GM12891 (cell line): ENCODE data around the gene GNPTG.

ENCODE experiments used
- POLR2A ChIP-seq: IDR thresholded peaks from 2 replicates; pipeline ENCODE4 v1.6.1; 2011; ENCODE audit warnings: low read depth, low read length, control low read depth
- POLR2AphosphoS5 ChIP-seq: IDR thresholded peaks from 2 replicates; pipeline ENCODE4 v1.6.1; 2011; ENCODE audit warnings: low read depth, low read length, control low read depth
- TAF1 ChIP-seq: IDR thresholded peaks from 2 replicates; pipeline ENCODE4 v1.6.1; 2011; ENCODE audit warnings: low read depth, low read length, control low read depth

DNA sequence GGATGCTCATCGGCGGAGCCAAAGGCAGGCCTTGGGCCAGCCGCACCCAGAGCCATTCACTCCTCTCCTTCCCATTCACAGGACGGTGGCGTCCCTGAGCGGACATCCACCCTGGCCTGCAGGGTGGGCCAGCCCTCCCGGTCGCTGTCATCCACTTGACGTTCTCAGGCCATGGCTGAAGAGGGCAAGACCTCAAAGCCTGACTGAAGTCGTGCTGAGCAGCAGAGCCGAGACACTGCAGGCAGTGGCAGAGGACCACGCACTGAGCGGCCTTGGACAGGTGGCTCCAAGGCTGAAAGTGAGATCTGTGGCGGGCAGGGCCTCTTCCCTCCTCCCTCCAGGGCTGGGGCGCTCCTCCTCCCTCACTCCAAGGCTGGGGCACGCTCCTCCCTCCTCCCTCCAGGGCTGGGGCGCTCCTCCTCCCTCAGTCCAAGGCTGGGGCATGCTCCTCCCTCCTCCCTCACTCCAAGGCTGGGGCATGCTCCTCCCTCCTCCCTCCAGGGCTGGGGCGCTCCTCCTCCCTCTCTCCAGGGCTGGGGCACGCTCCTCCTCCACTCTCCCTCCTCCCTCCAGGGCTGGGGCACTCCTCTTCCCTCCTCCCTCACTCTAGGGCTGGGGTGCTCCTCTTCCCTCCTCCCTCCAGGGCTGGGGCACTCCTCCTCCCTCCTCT is 24.1 kb downstream of the GNPTG start:
- TF ChIP-seq POLR2A, result no peak
- TF ChIP-seq TAF1, result no peak
- TF ChIP-seq POLR2AphosphoS5, result no peak
